ENCODE data around the gene PCNX1. TPM values are rescaled to one million over a fixed set of nuclear protein-coding genes. Genes with fewer than 3 reads are reported as not detected.

PCNX1 gene
- total RNA-seq, 1 donor from 2014 or later = 37.9 TPM

- DNase-seq (ENCODE audit: extremely low spot score, unreplicated experiment) = no peak
- no peaks in the 10 kb centered on the region for H3K27me3 Mint-ChIP-seq
- H3K36me3 Mint-ChIP-seq = no peaks in the 10 kb centered on the region
- no peak overlapping the region for H3K27ac Mint-ChIP-seq
- TF ChIP-seq, protein P1, sequence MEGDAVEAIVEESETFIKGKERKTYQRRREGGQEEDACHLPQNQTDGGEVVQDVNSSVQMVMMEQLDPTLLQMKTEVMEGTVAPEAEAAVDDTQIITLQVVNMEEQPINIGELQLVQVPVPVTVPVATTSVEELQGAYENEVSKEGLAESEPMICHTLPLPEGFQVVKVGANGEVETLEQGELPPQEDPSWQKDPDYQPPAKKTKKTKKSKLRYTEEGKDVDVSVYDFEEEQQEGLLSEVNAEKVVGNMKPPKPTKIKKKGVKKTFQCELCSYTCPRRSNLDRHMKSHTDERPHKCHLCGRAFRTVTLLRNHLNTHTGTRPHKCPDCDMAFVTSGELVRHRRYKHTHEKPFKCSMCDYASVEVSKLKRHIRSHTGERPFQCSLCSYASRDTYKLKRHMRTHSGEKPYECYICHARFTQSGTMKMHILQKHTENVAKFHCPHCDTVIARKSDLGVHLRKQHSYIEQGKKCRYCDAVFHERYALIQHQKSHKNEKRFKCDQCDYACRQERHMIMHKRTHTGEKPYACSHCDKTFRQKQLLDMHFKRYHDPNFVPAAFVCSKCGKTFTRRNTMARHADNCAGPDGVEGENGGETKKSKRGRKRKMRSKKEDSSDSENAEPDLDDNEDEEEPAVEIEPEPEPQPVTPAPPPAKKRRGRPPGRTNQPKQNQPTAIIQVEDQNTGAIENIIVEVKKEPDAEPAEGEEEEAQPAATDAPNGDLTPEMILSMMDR (conservative IDR thresholded peaks at IDR 0.05) = no peak
- H3K9me3 Mint-ChIP-seq = no peaks in the 10 kb centered on the region
- no peak overlapping the region for H3K4me3 Mint-ChIP-seq
- peaks cover 10% of the 10 kb centered on the region for H3K4me1 Mint-ChIP-seq (ENCODE audit: unreplicated experiment)
Observed at GRCh38 chr14:70896981-70897380, 10.3 kb upstream of the PCNX1 start.

DNA sequence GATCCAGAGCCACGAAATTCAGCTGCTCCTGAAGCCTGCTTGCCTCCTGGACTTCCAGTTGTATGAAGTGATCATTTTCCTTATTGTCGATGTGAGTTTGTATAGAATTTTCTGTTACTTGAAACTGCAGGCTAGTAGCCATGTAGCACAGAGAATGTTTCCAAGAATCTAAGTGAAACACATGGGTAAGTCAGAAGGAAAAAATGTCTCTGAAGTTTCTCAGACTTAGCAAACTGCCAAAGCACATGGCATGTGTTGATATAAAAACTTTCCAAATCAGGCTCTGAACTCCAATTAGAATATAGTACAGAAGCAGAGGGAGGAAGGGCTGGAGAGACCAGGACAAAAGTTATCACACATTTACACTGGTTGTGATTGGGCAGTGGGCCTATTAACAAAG lies 9.8 kb upstream of the PCNX1 start:
- Mint-ChIP-seq H3K36me3 (no peaks in the 10 kb centered on the region), H3K4me3 (no peak overlapping the region), H3K4me1 (ENCODE audit: unreplicated experiment) (peaks cover 10% of the 10 kb centered on the region), H3K27ac (no peak overlapping the region), H3K27me3 (no peaks in the 10 kb centered on the region), H3K9me3 (no peaks in the 10 kb centered on the region)
- TF ChIP-seq, protein P1 (conservative IDR thresholded peaks at IDR 0.05) = no peak
- DNase-seq (ENCODE audit: extremely low spot score, unreplicated experiment) = no peak

DNA sequence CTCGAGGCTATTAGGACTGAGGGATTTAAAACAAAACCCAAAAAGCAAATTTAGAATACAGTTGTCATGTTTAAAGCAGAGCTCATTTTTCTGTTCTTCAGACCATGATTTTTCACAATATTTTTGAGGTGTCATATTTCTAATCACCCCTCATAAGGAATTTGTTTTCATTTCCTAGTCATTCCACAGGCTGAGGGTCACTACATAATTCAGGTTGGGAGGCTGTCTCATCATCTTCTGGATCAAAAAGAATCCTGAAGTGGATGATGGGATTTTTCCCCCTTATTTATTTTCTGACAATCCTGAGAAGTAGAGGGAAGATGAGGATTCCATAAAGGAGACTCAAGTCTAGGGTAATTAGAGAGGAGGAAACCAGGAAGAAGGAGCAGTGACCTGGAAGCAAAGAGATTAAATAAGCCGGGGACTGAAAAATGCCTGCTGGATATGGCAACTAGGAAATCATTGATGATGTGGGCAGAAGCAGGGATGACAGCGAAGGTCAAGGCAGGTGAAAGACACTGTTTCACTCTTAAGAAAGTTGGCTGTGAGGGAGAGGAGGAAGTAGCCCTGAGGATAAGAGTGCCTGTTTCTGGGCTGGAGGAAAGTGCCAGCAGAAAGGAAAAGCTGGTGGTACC lies 9.0 kb upstream of the PCNX1 start:
- TF ChIP-seq, protein P1 (conservative IDR thresholded peaks at IDR 0.05) = no peak
- Mint-ChIP-seq H3K4me3 (no peak overlapping the region), H3K27me3 (no peaks in the 10 kb centered on the region), H3K4me1 (ENCODE audit: unreplicated experiment) (peaks cover 10% of the 10 kb centered on the region), H3K27ac (no peak overlapping the region), H3K9me3 (no peaks in the 10 kb centered on the region), H3K36me3 (no peaks in the 10 kb centered on the region)
- no peak for DNase-seq (ENCODE audit: extremely low spot score, unreplicated experiment)

- Mint-ChIP-seq H3K4me3 (no peak overlapping the region), H3K27me3 (no peaks in the 10 kb centered on the region), H3K4me1 (ENCODE audit: unreplicated experiment) (peaks cover 10% of the 10 kb centered on the region), H3K9me3 (no peaks in the 10 kb centered on the region), H3K36me3 (no peaks in the 10 kb centered on the region), H3K27ac (no peak overlapping the region)
- no peak for DNase-seq (ENCODE audit: extremely low spot score, unreplicated experiment)
- TF ChIP-seq, protein P1 (conservative IDR thresholded peaks at IDR 0.05) = no peak
Observed at GRCh38 chr14:70901269-70901668, 6.0 kb upstream of the PCNX1 start.

- Mint-ChIP-seq H3K36me3 (no peaks in the 10 kb centered on the region), H3K4me3 (no peak overlapping the region), H3K9me3 (no peaks in the 10 kb centered on the region), H3K4me1 (ENCODE audit: unreplicated experiment) (peaks cover 17% of the 10 kb centered on the region), H3K27ac (no peak overlapping the region), H3K27me3 (no peaks in the 10 kb centered on the region)
- DNase-seq (ENCODE audit: extremely low spot score, unreplicated experiment) = no peak
- TF ChIP-seq, protein P1 (conservative IDR thresholded peaks at IDR 0.05) = no peak
Observed at GRCh38 chr14:70902184-70902583, 5.1 kb upstream of the PCNX1 start.

DNA sequence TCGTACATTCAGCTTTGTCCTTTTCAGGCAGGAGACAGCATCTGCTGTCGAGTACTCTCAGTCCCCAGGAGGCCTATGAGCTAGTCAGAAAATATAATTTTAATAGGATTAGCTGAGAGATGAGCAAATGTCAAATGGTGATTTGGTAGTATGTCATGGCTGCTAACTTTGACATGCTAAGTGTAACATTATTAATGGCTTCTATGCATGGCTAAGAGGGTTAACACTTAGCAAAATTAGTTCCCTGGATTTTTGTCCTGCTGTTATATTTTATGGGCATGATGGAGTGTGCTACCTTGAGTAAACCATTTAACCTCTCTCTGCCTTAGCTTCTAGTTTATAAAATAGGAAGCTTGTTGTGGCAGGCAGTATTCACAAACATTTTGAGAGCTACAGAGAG lies 2.9 kb upstream of the PCNX1 start:
- DNase-seq (ENCODE audit: extremely low spot score, unreplicated experiment) = no peak
- no peak overlapping the region for H3K27ac Mint-ChIP-seq
- TF ChIP-seq, protein P1 (conservative IDR thresholded peaks at IDR 0.05) = no peak

More for the DNA sequence above, 2.9 kb upstream of the PCNX1 start:
- Mint-ChIP-seq H3K27me3 (no peaks in the 10 kb centered on the region), H3K9me3 (no peaks in the 10 kb centered on the region), H3K36me3 (no peaks in the 10 kb centered on the region), H3K4me1 (ENCODE audit: unreplicated experiment) (peaks cover 17% of the 10 kb centered on the region), H3K4me3 (no peak overlapping the region)
